ENCODE measurements around the gene PAX4.
"Not testable (repeated sequence)": the region's sequence is repeated elsewhere in the genome, so short reads cannot be mapped to it uniquely, and the experiment has no call there.

The PAX4 gene

GRCh38 chr7:127578711-127579275, 39.1 kb downstream of the PAX4 start:
- TF ChIP-seq, protein P1, sequence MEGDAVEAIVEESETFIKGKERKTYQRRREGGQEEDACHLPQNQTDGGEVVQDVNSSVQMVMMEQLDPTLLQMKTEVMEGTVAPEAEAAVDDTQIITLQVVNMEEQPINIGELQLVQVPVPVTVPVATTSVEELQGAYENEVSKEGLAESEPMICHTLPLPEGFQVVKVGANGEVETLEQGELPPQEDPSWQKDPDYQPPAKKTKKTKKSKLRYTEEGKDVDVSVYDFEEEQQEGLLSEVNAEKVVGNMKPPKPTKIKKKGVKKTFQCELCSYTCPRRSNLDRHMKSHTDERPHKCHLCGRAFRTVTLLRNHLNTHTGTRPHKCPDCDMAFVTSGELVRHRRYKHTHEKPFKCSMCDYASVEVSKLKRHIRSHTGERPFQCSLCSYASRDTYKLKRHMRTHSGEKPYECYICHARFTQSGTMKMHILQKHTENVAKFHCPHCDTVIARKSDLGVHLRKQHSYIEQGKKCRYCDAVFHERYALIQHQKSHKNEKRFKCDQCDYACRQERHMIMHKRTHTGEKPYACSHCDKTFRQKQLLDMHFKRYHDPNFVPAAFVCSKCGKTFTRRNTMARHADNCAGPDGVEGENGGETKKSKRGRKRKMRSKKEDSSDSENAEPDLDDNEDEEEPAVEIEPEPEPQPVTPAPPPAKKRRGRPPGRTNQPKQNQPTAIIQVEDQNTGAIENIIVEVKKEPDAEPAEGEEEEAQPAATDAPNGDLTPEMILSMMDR (conservative IDR thresholded peaks at IDR 0.05; ENCODE audit: low read depth, low read length), result no peak
- no peak for DNase-seq (ENCODE audit: low read depth)
- H3K4me3 ChIP-seq (ENCODE audit: low read length), result no peak overlapping the region

- TF ChIP-seq, protein P1 (conservative IDR thresholded peaks at IDR 0.05; ENCODE audit: low read depth, low read length), result peak; percentile 39
- no peak overlapping the region for H3K4me3 ChIP-seq (ENCODE audit: low read length)
- no peak for DNase-seq (ENCODE audit: low read depth)
Observed at GRCh38 chr7:127578036-127578684, 39.8 kb downstream of the PAX4 start.

GRCh38 chr7:127571741-127572505, 46.0 kb downstream of the PAX4 start:
- no peak for DNase-seq (ENCODE audit: low read depth)
- no peak overlapping the region for H3K4me3 ChIP-seq (ENCODE audit: low read length)
- TF ChIP-seq, protein P1 (conservative IDR thresholded peaks at IDR 0.05; ENCODE audit: low read depth, low read length), result no peak

DNA sequence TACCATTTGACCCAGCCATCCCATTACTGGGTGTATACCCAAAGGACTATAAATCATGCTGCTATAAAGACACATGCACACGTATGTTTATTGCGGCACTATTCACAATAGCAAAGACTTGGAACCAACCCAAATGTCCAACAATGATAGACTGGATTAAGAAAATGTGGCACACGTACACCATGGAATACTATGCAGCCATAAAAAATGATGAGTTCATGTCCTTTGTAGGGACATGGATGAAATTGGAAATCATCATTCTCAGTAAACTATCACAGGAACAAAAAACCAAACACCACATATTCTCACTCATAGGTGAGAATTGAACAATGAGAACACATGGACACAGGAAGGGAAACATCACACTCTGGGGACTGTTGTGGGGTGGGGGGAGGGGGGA, 49.9 kb downstream of the PAX4 start:
- not testable (repeated sequence) for H3K4me3 ChIP-seq (ENCODE audit: low read length); DNase-seq (ENCODE audit: low read depth)

DNA sequence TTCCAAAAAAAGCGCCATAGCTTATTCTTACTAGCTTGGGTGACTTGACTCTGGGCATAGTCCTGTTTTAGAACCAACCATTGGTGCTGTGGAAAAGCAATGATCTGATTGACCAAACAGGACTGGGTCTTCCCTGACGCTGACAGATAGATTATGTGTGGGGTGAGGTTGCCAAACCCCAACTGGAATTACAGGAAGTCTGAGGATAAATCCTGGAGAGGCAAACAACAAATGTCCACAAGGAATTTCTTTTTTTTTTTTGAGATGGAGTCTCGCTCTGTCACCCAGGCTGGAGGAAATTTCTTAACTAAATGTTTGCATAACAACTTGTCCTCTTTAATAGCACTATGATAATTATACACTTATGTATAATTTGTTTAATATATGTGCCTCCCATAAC, 51.7 kb downstream of the PAX4 start:
- TF ChIP-seq, protein P1 (conservative IDR thresholded peaks at IDR 0.05; ENCODE audit: low read depth, low read length), result no peak
- DNase-seq (ENCODE audit: low read depth), result no peak
- no peak overlapping the region for H3K4me3 ChIP-seq (ENCODE audit: low read length)
